Measurements from ENCODE around the gene TRIM9. TPM values are rescaled to one million over a fixed set of nuclear protein-coding genes. Genes with fewer than 3 reads are reported as not detected.

The TRIM9 gene
- total and polyA plus RNA-seq, 2 of the 4 experiments (the other 2 are of a cell fraction), result under 0.01 to 0.09 TPM

DNA sequence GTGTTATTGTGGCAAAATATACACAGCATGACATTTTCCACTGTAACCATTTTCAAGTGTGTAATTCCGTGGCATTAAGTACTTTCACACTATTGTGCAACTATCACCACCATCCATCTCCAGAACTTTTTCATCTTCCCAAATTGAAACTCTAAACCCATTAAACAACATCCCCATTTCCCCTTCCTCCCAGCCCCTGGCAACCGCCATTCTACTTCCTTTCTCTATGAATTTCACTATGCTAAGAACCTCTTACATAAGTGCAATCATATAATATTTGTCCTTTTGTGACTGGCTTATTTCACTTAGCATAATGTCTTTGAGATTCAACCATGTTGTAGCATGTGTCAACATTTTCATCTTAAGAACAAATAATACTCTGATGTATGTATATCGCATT lies 82.8 kb downstream of the TRIM9 start:
- 0 out of 2 replicates have a peak, but pooled peaks cover 2% of the 10 kb centered on the region for H3K9me1 ChIP-seq (ENCODE audit: insufficient read depth, low read length)
- H2AK5ac ChIP-seq (ENCODE audit: low read depth, low read length), result no peak overlapping the region
- no peak overlapping the region for H2BK5ac ChIP-seq (ENCODE audit: low read depth, low read length, poor library complexity, severe bottlenecking)
- H2BK20ac ChIP-seq (ENCODE audit: low read depth, low read length), result no peak overlapping the region
- H3K23ac ChIP-seq (ENCODE audit: low read depth, low read length), result no peak overlapping the region
- no peaks in the 10 kb centered on the region for H4K20me1 ChIP-seq (ENCODE audit: insufficient read depth, low read length)
- H3K4ac ChIP-seq (ENCODE audit: low read depth, low read length), result no peak overlapping the region
- no peak overlapping the region for H3K18ac ChIP-seq (ENCODE audit: low read depth, low read length)
- TF ChIP-seq MAZ (IDR thresholded peaks at IDR 0.05; ENCODE audit: borderline replicate concordance, low read depth, low read length), result no peak
- TF ChIP-seq CEBPB (IDR thresholded peaks at IDR 0.05; ENCODE audit: low read depth, low read length), result peak; percentile 44
- TF ChIP-seq NFE2L2 (IDR thresholded peaks at IDR 0.05; ENCODE audit: low read depth, low read length), result no peak
- no peak for TF ChIP-seq RFX5 (IDR thresholded peaks at IDR 0.05; ENCODE audit: low read depth, low read length)
- no peak overlapping the region for H4K5ac ChIP-seq (ENCODE audit: low read depth, low read length)
- no peaks in the 10 kb centered on the region for H3K36me3 ChIP-seq (ENCODE audit: control insufficient read depth, insufficient read depth, low read length)
- H3K79me1 ChIP-seq (ENCODE audit: low read depth in 1 of 2, low read length in 2 of 2), result no peaks in the 10 kb centered on the region
- H3K27ac ChIP-seq (ENCODE audit: insufficient read depth, low read length), result no peak overlapping the region
- no peak overlapping the region for H2BK120ac ChIP-seq (ENCODE audit: low read depth, low read length)
- no peak overlapping the region for H3K56ac ChIP-seq (ENCODE audit: extremely low read depth, insufficient read depth, low read length)
- H2AFZ ChIP-seq (replicated peaks; ENCODE audit: low read length, poor library complexity), result no peak overlapping the region
- H3K27me3 ChIP-seq (ENCODE audit: control insufficient read depth, insufficient read depth, low read length), result peaks cover 14% of the 10 kb centered on the region
- no TSS peak for BruUV-seq (replicated peaks)
- H3K14ac ChIP-seq (replicated peaks; ENCODE audit: low read depth, low read length), result no peak overlapping the region
- ATAC-seq (ENCODE audit: low read depth), result no peak
- CTCF ChIA-PET, result no interaction called here
- H3K4me1 ChIP-seq (ENCODE audit: control insufficient read depth, insufficient read depth, low read length), result no peaks in the 10 kb centered on the region
- H2BK15ac ChIP-seq (ENCODE audit: low read depth, low read length), result no peak overlapping the region
- no peak overlapping the region for H2AK9ac ChIP-seq (replicated peaks; ENCODE audit: low read depth, low read length, poor library complexity)
- in situ Hi-C loops (cut with MboI; ENCODE audit: low sequenced_read_pairs), result no loop called here
- no peak overlapping the region for H3K4me3 ChIP-seq (ENCODE audit: insufficient read depth, low read depth, low read length)
- no peak overlapping the region for H3K4me2 ChIP-seq (ENCODE audit: low read depth, low read length)
- H4K8ac ChIP-seq (ENCODE audit: low read depth in 2 of 2, low read length in 2 of 2), result no peak overlapping the region
- intact Hi-C loops (cut with micrococcal nuclease), result no loop called here
- no peaks in the 10 kb centered on the region for H3K9me3 ChIP-seq (ENCODE audit: control insufficient read depth, insufficient read depth, low read length)
- no CpG with 5 or more reads among the region's 3 CpGs for WGBS, 2 experiments (ENCODE audit: extremely low coverage in 2 of 2, insufficient read length in 1 of 2)
- H4K91ac ChIP-seq (ENCODE audit: insufficient read depth, low read depth, low read length), result no peak overlapping the region
- POLR2A ChIA-PET (ENCODE audit: unreplicated experiment), result no interaction called here
- dilution Hi-C loops (cut with HindIII; ENCODE audit: low sequenced_read_pairs, unreplicated experiment), result no loop called here
- DNase-seq, result no peak
- no peak overlapping the region for H3K9ac ChIP-seq (ENCODE audit: low read depth, low read length)

Measured in IMR-90 (cell line).